ENCODE measurements around the gene PKN2. TPM values are rescaled to one million over a fixed set of nuclear protein-coding genes. Genes with fewer than 3 reads are reported as not detected.

PKN2 gene
- polyA plus RNA-seq, 3 donors: 6.9 to 23.0 (median 8.7) TPM

DNA sequence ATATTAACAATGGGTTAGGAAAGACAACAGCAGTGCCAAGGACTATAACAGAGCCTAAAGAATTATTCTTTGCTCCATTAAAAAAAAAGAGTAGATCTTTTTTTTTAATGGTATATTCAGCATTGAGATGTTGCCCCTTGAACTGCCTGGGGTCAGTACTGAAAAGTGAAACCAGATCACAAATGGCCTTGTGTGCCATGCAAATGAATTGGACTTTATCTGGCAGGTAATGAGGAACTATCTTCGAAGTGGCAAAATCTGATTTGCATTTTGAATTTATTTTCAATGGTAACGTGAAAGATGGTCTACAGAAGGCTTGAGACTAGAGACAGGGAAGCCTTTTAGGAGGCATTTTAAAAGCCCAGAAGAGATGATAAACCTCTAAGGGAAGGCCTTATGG is 21.4 kb upstream of the PKN2 start:
- intact Hi-C loops (cut with micrococcal nuclease): no loop called here
- Histone ChIP-seq H3K27ac (ENCODE audit: low read depth in 1 of 2, low read length in 2 of 2) (no peak overlapping the region), H3K4me2 (replicated peaks; ENCODE audit: extremely low read depth, low read length, poor library complexity, severe bottlenecking) (no peak overlapping the region), H3K4me1 (ENCODE audit: control insufficient read depth in 1 of 2, insufficient read depth in 2 of 2, low read length in 2 of 2) (no peaks in the 10 kb centered on the region), H3K27me3 (ENCODE audit: control insufficient read depth in 2 of 2, insufficient read depth in 2 of 2, low read length in 2 of 2) (no peaks in the 10 kb centered on the region), H3K79me2 (ENCODE audit: insufficient read depth, low read length) (no peaks in the 10 kb centered on the region), H4K20me1 (ENCODE audit: insufficient read depth, low read length) (no peaks in the 10 kb centered on the region), H3K9me3 (replicated peaks in 1 of 2; ENCODE audit: control insufficient read depth in 1 of 2, insufficient read depth in 1 of 2, low read length in 2 of 2) (no peaks in the 10 kb centered on the region), H3K36me3 (replicated peaks in 1 of 2; ENCODE audit: control insufficient read depth in 1 of 2, insufficient read depth in 2 of 2, low read length in 2 of 2) (no peaks in the 10 kb centered on the region), H3K9ac (ENCODE audit: insufficient read depth, low read length, poor library complexity, severe bottlenecking) (no peak overlapping the region), H3K4me3 (replicated peaks in 1 of 3; ENCODE audit: low read depth in 2 of 3, low read length in 3 of 3) (no peak overlapping the region), H2AFZ (ENCODE audit: insufficient read depth, low read depth, low read length, poor library complexity, severe bottlenecking) (no peak overlapping the region)
- no peaks in the 10 kb centered on the region for H3K36me3 Mint-ChIP-seq
- no peaks in the 10 kb centered on the region for H3K4me1 Mint-ChIP-seq
- no peak overlapping the region for H3K27ac Mint-ChIP-seq
- WGBS (ENCODE audit: insufficient coverage): 94% methylated on average over 2 of the region's 2 CpGs
- no peak overlapping the region for H3K4me3 Mint-ChIP-seq
- DNase-seq: no peak
- no peaks in the 10 kb centered on the region for H3K27me3 Mint-ChIP-seq (ENCODE audit: low read depth in 3 of 3)
- TF ChIP-seq, protein P1, sequence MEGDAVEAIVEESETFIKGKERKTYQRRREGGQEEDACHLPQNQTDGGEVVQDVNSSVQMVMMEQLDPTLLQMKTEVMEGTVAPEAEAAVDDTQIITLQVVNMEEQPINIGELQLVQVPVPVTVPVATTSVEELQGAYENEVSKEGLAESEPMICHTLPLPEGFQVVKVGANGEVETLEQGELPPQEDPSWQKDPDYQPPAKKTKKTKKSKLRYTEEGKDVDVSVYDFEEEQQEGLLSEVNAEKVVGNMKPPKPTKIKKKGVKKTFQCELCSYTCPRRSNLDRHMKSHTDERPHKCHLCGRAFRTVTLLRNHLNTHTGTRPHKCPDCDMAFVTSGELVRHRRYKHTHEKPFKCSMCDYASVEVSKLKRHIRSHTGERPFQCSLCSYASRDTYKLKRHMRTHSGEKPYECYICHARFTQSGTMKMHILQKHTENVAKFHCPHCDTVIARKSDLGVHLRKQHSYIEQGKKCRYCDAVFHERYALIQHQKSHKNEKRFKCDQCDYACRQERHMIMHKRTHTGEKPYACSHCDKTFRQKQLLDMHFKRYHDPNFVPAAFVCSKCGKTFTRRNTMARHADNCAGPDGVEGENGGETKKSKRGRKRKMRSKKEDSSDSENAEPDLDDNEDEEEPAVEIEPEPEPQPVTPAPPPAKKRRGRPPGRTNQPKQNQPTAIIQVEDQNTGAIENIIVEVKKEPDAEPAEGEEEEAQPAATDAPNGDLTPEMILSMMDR (IDR thresholded peaks at IDR 0.05): no peak
- H3K9me3 Mint-ChIP-seq: peaks cover 0 to 5% (median 0%) of the 10 kb centered on the region in 7 donors

DNA sequence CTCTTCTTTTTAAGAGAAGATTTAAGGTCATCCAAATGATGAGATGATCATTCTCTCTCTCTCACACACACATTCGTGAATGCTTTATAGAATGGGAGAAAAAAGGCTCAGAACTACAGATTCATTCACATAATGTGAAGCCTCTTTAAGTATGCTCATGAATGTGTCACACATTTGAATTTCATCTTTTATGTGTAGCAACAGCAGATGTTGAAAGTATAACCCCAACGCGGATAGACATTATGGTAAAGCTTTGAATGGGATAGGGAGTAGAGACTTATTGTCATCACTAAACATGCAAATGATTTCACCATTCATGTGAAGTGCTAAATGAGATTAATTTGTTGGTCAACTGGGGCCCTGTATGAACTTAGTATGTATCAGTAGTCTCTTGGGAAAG is 15.7 kb upstream of the PKN2 start:
- no peaks in the 10 kb centered on the region for H3K79me2 ChIP-seq (ENCODE audit: insufficient read depth, low read length)
- H2AFZ ChIP-seq (ENCODE audit: insufficient read depth, low read depth, low read length, poor library complexity, severe bottlenecking): no peak overlapping the region
- H3K4me3 ChIP-seq (replicated peaks in 1 of 3; ENCODE audit: low read depth in 2 of 3, low read length in 3 of 3): no peak overlapping the region
- H3K4me1 ChIP-seq (ENCODE audit: control insufficient read depth in 1 of 2, insufficient read depth in 2 of 2, low read length in 2 of 2): no peaks in the 10 kb centered on the region
- Mint-ChIP-seq H3K4me1 (no peaks in the 10 kb centered on the region), H3K9me3 (peaks cover 0 to 5% (median 0%) of the 10 kb centered on the region in 7 donors), H3K36me3 (no peaks in the 10 kb centered on the region), H3K4me3 (no peak overlapping the region), H3K27me3 (ENCODE audit: low read depth in 3 of 3) (peaks cover 0 to 3% (median 1%) of the 10 kb centered on the region in 3 donors), H3K27ac (no peak overlapping the region)
- no peak overlapping the region for H3K27ac ChIP-seq (ENCODE audit: low read depth in 1 of 2, low read length in 2 of 2)
- intact Hi-C loops (cut with micrococcal nuclease): no loop called here
- H3K4me2 ChIP-seq (replicated peaks; ENCODE audit: extremely low read depth, low read length, poor library complexity, severe bottlenecking): no peak overlapping the region
- no peaks in the 10 kb centered on the region for H3K27me3 ChIP-seq (ENCODE audit: control insufficient read depth in 2 of 2, insufficient read depth in 2 of 2, low read length in 2 of 2)
- H3K36me3 ChIP-seq (replicated peaks in 1 of 2; ENCODE audit: control insufficient read depth in 1 of 2, insufficient read depth in 2 of 2, low read length in 2 of 2): no peaks in the 10 kb centered on the region
- H3K9me3 ChIP-seq (replicated peaks in 1 of 2; ENCODE audit: control insufficient read depth in 1 of 2, insufficient read depth in 1 of 2, low read length in 2 of 2): no peaks in the 10 kb centered on the region
- WGBS (ENCODE audit: insufficient coverage): 90% methylated on average over 2 of the region's 3 CpGs
- no peak for DNase-seq
- TF ChIP-seq, protein P1 (IDR thresholded peaks at IDR 0.05): no peak
- no peaks in the 10 kb centered on the region for H4K20me1 ChIP-seq (ENCODE audit: insufficient read depth, low read length)
- H3K9ac ChIP-seq (ENCODE audit: insufficient read depth, low read length, poor library complexity, severe bottlenecking): no peak overlapping the region

Measured in CD14-positive monocyte (primary cell).